Activated CD4-positive, alpha-beta memory T cell treated with anti-CD3 and anti-CD28 coated beads, Interleukin-2, amount 10 ng/mL, durations not matched to agents 7 days and 5 days (primary cell): ENCODE results near the gene NXF1. TPM values are rescaled to one million over a fixed set of nuclear protein-coding genes. Genes with fewer than 3 reads are reported as not detected.
A peak's percentile ranks its signal among the peaks of the same experiment; 100 is the strongest.
"Not testable (repeated sequence)": the region's sequence is repeated elsewhere in the genome, so short reads cannot be mapped to it uniquely, and the experiment has no call there.

Source experiments
- CTCF ChIA-PET: fragments of 350-600 bp; sonication (Branson Sonifier 250); formaldehyde crosslinking; loops from one replicate; lab custom pipeline; 2021; ENCODE audit warnings: antibody characterized with exemption, inconsistent platforms; lab: Charles Lee
- POLR2A ChIA-PET: fragments of 350-600 bp; sonication (Branson Sonifier 250); formaldehyde crosslinking; loops from one replicate; lab custom pipeline; 2021; ENCODE audit warnings: antibody characterized with exemption; lab: Charles Lee
- DNase-seq: peaks from one replicate; pipeline ENCODE4 v3.0.0-alpha.2; 2020
- H3K27ac Mint-ChIP-seq: one replicate; pipeline ENCODE4 v1.8.0; 2021; ENCODE audit warnings: mild to moderate bottlenecking, mixed read lengths
- H3K27me3 Mint-ChIP-seq: one replicate; pipeline ENCODE4 v1.8.0; 2021; ENCODE audit warnings: mixed read lengths
- H3K36me3 Mint-ChIP-seq: one replicate; pipeline ENCODE4 v1.8.0; 2021; ENCODE audit warnings: low read depth, mixed read lengths
- H3K4me1 Mint-ChIP-seq: one replicate; pipeline ENCODE4 v1.8.0; 2021; ENCODE audit warnings: mixed read lengths
- H3K4me3 Mint-ChIP-seq: one replicate; pipeline ENCODE4 v1.8.0; 2021; ENCODE audit warnings: mild to moderate bottlenecking, mixed read lengths
- H3K9me3 Mint-ChIP-seq: one replicate; pipeline ENCODE4 v1.8.0; 2021; ENCODE audit warnings: mixed read lengths
- total RNA-seq, 2 experiments: library from RNA; stranded (reverse); gene quantifications; one replicate each; pipeline ENCODE4 v1.2.3, GENCODE V29; 2021

NXF1 gene
- total RNA-seq, 2 experiments from 2014 or later = 80.3 to 82.4 TPM

DNA sequence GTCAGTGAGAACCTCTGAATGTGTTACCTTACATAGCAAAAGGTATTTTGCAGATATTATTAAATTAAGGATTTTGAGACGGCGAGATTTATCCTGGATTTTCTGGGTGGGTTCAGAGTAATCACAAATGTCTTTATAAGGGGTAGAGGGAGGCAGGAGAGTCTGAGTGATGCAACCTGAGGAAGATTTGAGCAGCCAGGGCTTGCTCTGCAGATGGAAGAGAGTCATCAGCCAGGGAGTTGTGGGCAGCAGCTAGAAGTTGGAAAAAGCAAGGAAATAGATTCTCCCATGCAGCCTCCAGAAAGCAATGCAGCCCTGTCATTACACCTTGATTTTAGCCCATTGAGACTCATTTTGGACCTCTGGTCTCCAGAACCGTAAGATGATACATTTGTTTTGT lies 38.2 kb upstream of the NXF1 start:
- peaks cover 21% of the 10 kb centered on the region for H3K4me1 Mint-ChIP-seq
- peaks cover 3% of the 10 kb centered on the region for H3K27me3 Mint-ChIP-seq
- peaks cover 6% of the 10 kb centered on the region for H3K36me3 Mint-ChIP-seq

DNA sequence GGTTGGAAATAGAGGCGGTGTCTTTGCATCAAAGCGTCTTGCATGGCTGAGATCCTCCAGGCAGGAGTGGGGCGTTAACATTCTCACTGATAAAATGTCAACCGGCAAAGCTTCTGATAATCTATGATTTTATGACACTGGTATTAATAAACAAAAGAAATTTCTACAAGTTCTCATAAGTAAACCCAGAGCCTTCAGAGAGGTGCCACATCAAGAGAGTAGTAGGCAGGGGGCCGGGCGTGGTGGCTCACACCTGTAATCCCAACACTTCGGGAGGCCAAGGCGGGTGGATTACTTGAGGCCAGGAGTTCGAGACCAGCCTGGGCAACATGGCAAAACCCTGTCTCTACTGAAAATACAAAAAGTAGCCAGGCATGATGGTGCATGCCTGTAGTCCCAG lies 37.7 kb upstream of the NXF1 start:
- H3K36me3 Mint-ChIP-seq, H3K9me3 Mint-ChIP-seq, H3K4me3 Mint-ChIP-seq, H3K27ac Mint-ChIP-seq, H3K27me3 Mint-ChIP-seq, DNase-seq: not testable (repeated sequence)
- ChIA-PET POLR2A (interaction anchor here (0.7 to 10.1 kb wide), 12 partner anchors 11 to 190 kb away, joined by 3 to 674 read pairs (median 4); partner anchors contain the start of genes HNRNPUL2, INTS5, POLR2G and SLC3A2), CTCF (interaction anchor here (0.7 to 1.2 kb wide), 4 partner anchors 11 to 19 kb away, joined by 3 to 4 read pairs (median 3); no protein-coding TSS in a partner anchor)
- H3K4me1 Mint-ChIP-seq = peaks cover 21% of the 10 kb centered on the region

More for the DNA sequence above, 38.2 kb upstream of the NXF1 start:
- POLR2A ChIA-PET = interaction anchor here (0.9 to 10.1 kb wide), 7 partner anchors 10 to 190 kb away, joined by 3 to 674 read pairs (median 7); partner anchors contain the start of genes INTS5, SLC3A2, STX5 and TEX54
- H3K9me3 Mint-ChIP-seq = no peaks in the 10 kb centered on the region
- no peak for DNase-seq
- no peak overlapping the region for H3K4me3 Mint-ChIP-seq
- H3K27ac Mint-ChIP-seq = no peak overlapping the region
- CTCF ChIA-PET = interaction anchor here (1.0 to 1.2 kb wide), 2 partner anchors 13 to 14 kb away, joined by 3 to 4 read pairs; no protein-coding TSS in a partner anchor

DNA sequence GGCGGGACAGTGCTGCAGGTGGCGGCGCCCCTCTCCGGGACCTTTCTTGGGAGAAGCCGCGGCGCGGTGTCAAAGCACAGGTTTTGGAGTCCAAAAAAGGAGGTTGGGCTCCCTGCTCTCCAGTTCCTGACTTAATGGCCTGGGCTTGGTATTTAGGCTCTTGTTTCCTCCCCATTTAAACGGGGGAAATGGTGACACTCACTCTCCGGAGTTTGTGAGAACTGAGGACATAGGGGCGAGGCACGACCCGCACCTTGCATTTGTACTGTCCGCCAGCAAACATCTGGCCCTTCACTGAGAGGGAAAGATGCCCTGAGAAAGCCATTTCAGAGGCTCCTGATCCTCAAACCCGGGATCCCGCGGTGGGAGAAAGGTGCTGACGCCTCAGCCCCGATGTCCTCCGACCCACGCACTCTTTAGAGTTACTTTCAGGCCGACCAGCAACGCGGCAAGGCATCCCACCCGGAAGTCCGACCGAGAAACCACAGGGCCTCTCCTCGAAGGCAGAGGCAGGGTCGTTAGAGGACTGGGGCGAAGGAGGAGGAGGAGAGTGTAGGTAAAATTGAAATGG lies 37.0 kb upstream of the NXF1 start:
- Mint-ChIP-seq H3K4me1 (peaks cover 26% of the 10 kb centered on the region), H3K27ac (no peak overlapping the region), H3K36me3 (peaks cover 10% of the 10 kb centered on the region), H3K4me3 (no peak overlapping the region), H3K9me3 (no peaks in the 10 kb centered on the region), H3K27me3 (peaks cover 3% of the 10 kb centered on the region)
- CTCF ChIA-PET = interaction anchor here (0.7 to 3.0 kb wide), 6 partner anchors 12 to 56 kb away, joined by 3 to 29 read pairs (median 4); partner anchors contain the start of gene TMEM179B
- DNase-seq = peak; percentile 45
- POLR2A ChIA-PET = interaction anchor here (0.7 to 10.1 kb wide), 43 partner anchors 10 to 1480 kb away, joined by 3 to 674 read pairs (median 14); partner anchors contain the start of genes AHNAK, B3GAT3, BSCL2 and C11orf98

DNA sequence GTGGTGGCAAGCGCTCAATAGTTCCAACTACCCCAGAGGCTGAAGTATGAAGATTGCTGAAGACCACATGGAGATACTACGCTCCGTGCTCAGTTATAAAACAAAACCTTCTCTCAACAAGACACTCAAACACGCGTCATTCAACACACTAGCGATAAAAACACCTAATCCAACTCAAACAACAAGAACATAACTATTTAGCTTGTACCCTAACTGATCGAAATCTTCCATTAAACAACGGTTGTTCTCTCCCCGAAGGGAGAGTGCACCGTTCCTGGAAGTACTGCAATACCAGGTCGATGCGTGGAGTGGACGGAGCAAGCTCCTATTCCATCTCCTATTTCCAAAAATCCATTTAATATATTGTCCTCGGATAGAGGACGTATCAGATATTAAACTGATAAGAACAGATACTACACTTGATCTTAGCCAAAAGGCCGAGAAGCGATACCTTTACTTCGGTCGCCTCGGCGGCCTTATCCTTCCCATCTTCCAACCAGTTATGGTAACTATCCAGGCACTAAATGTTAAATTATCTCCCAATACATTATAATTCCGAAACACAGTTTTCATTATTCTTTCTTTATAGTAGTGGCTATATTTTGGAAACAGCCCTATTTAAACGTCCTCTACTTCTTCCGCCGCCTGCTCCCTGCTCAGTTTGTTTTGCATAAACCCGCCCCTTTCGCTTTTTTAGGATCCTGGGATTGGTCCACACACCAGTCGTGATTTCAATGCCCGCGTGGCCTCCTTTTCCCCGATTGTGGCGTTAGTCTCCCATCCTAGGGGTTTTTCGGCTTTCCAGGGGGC lies 36.3 kb upstream of the NXF1 start:
- H3K9me3 Mint-ChIP-seq = no peaks in the 10 kb centered on the region
- ChIA-PET POLR2A (interaction anchor here (0.6 to 10.1 kb wide), 82 partner anchors 9 to 1969 kb away, joined by 3 to 674 read pairs (median 6); partner anchors contain the start of genes AHNAK, B3GAT3, BSCL2 and C11orf98), CTCF (interaction anchor here (0.6 to 3.0 kb wide), 11 partner anchors 8 to 1389 kb away, joined by 3 to 29 read pairs (median 5); partner anchors contain the start of genes HNRNPUL2, SLC3A2, STX5 and TMEM179B)
- H3K27me3 Mint-ChIP-seq = no peaks in the 10 kb centered on the region
- H3K27ac Mint-ChIP-seq = no peak overlapping the region
- peaks cover 27% of the 10 kb centered on the region for H3K4me1 Mint-ChIP-seq
- peak; percentile 87 for DNase-seq
- no peak overlapping the region for H3K4me3 Mint-ChIP-seq
- H3K36me3 Mint-ChIP-seq = peaks cover 11% of the 10 kb centered on the region

- ChIA-PET CTCF (interaction anchor here (0.6 to 3.0 kb wide), 11 partner anchors 9 to 1390 kb away, joined by 3 to 29 read pairs (median 5); partner anchors contain the start of genes HNRNPUL2, SLC3A2, STX5 and TMEM179B), POLR2A (interaction anchor here (0.6 to 10.1 kb wide), 82 partner anchors 8 to 1969 kb away, joined by 3 to 674 read pairs (median 6); partner anchors contain the start of genes AHNAK, B3GAT3, BSCL2 and C11orf98)
- Mint-ChIP-seq H3K4me1 (peaks cover 28% of the 10 kb centered on the region), H3K36me3 (peaks cover 18% of the 10 kb centered on the region)
- not testable (repeated sequence) for H3K27me3 Mint-ChIP-seq, H3K9me3 Mint-ChIP-seq, H3K4me3 Mint-ChIP-seq, H3K27ac Mint-ChIP-seq
- peak; percentile 78 for DNase-seq
Observed at GRCh38 chr11:62840721-62841360, 35.6 kb upstream of the NXF1 start.

DNA sequence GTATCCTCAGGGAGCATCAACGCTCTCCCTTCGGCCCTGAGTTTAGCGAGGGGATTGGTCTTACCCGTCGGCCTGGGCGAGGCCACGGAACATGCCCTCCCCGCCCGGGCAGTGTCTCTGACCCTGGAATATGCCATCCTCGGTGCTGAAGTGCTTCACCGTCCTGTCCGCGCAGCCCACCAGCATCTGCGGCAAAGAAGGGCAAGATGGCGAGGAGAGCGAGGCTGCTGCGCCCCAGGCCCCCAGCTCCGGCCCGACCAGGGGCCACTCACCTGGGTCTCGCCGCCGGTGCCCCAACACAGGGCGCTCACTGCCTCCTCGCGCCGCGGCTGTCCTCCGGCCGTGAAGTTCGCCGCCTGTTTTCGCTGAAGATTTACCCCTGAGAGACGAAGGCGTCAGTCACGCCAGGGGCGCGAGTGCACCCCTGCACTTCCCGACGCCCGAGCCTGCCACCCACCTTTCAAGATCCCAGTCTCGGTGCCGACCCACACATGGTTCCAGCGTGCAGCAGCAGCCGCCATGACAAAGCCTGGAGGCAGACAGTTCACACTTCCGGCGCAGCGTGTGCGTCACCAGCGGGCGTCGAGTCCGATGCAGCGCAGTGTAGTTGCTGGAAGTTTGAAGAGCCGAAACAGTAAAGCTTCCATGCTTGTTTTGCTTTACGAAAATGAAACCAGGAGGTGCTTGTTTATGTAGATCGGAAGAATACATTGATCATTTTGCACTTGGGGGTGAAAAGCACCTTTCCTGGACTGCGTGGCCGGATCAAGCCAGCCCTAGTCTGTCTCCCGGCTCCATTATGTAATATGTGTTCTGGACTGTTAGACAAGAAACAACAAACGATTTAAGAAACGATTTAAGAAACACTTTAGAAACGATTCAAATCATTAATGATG lies 34.1 kb upstream of the NXF1 start, which contains the start of gene WDR74:
WDR74 (minus strand) TSS at position 541 of the 896 bp plus-strand sequence; CDS start at position 521, 20 bp downstream.
- Mint-ChIP-seq H3K9me3 (no peaks in the 10 kb centered on the region), H3K36me3 (peaks cover 30% of the 10 kb centered on the region), H3K4me1 (peaks cover 32% of the 10 kb centered on the region), H3K4me3 (no peak within 1 kb of the TSS), H3K27ac (no peak within 1 kb of the TSS), H3K27me3 (no peaks in the 10 kb centered on the region)
- CTCF ChIA-PET = interaction anchor here (0.6 to 3.0 kb wide), 6 partner anchors 7 to 107 kb away, joined by 3 to 29 read pairs (median 8); partner anchors contain the start of genes SLC3A2, STX5 and TMEM179B
- POLR2A ChIA-PET = interaction anchor here (0.6 to 10.1 kb wide), 29 partner anchors 7 to 295 kb away, joined by 3 to 674 read pairs (median 27); partner anchors contain the start of genes AHNAK, BSCL2, C11orf98 and CSKMT
- peak; percentile 94 for DNase-seq

DNA sequence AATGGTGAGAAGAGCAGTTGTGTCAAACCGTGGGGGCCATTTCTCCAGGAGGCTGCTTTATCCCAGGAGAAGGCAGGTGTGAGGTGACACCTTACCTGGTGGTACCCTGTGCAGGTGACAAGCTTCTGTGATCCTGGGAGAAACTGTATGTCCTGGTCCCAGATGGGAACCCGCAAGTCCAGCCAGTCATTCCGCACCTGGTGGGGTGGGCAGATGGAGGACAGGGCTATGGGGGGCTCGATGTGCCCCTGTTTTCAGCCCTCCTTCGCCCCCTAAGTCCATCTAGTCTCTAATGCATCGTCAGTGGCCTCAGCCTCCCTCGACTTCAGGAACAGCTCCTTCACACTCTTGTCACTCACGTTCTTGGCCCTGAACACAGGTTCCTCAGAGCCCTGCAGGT lies 30.1 kb upstream of the NXF1 start:
- CTCF ChIA-PET = interaction anchor here (0.5 to 1.3 kb wide), 2 partner anchors 49 to 54 kb away, joined by 3 to 5 read pairs; partner anchors contain the start of gene TMEM179B
- Mint-ChIP-seq H3K27ac (no peak overlapping the region), H3K36me3 (peaks cover 47% of the 10 kb centered on the region)

GRCh38 chr11:62832336-62833234 lies 27.3 kb upstream of the NXF1 start, which contains the start of gene TEX54:
Gene TEX54, minus strand, starts transcription at chr11:62832841.
- no peak for DNase-seq
- H3K4me3 Mint-ChIP-seq = peak within 1 kb of the TSS; percentile 84
- POLR2A ChIA-PET = interaction anchor here (0.6 to 6.2 kb wide), 35 partner anchors 8 to 290 kb away, joined by 3 to 82 read pairs (median 4); partner anchors contain the start of genes BSCL2, C11orf98, CSKMT and EEF1G
- peaks cover 48% of the 10 kb centered on the region for H3K36me3 Mint-ChIP-seq
- CTCF ChIA-PET = interaction anchor here (0.5 to 2.1 kb wide), 6 partner anchors 8 to 151 kb away, joined by 3 to 21 read pairs (median 5); partner anchors contain the start of genes SLC3A2 and TMEM179B
- peak within 1 kb of the TSS; percentile 91 for H3K27ac Mint-ChIP-seq
- no peaks in the 10 kb centered on the region for H3K9me3 Mint-ChIP-seq
- H3K4me1 Mint-ChIP-seq = peaks cover 36% of the 10 kb centered on the region
- no peaks in the 10 kb centered on the region for H3K27me3 Mint-ChIP-seq

More for the DNA sequence above, 30.1 kb upstream of the NXF1 start:
- H3K4me3 Mint-ChIP-seq = no peak overlapping the region
- no peak for DNase-seq
- H3K27me3 Mint-ChIP-seq = no peaks in the 10 kb centered on the region
- no peaks in the 10 kb centered on the region for H3K9me3 Mint-ChIP-seq
- H3K4me1 Mint-ChIP-seq = peaks cover 44% of the 10 kb centered on the region
- POLR2A ChIA-PET = interaction anchor here (1.5 to 6.2 kb wide), 4 partner anchors 21 to 49 kb away, joined by 3 to 48 read pairs (median 10); partner anchors contain the start of gene TMEM179B

DNA sequence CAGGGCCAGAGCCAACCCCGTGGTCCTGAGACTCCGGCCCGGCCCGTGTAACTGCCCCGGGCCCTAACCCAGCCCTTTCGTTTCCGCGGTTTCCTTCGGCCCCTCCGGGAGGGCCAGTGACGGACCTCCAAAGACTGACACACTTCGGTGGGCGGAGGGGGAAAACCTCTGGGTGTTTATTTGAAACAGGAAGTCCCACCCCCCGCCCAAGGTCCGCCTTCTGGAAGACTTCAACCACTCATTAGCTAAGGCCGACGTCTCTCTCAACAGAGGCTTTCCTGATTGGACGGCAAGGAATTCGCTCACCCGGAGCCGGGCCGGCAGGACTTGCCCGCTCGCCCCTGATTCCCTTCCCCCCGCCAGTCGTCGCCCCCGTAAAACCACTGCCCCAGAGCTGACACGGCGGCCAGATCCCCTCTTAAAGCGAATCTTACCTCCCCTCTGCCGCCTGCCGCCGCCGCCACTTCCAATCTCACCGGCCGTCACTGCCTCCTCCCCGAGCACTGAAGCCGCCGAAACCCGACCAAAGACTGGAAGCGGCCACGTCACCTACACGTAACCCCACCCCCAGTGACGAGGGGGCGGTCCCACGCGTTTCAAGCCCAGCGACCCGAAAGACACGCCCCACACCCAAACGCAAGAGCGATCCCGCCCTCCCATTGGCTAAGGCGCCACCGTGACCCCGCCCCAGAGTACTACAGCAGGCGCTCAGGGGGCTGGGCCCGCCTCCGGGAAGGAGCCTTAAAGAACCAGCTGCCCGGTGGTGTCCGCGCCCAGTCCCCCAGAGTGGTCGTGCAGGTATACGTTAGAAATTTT lies 26.5 kb upstream of the NXF1 start, which contains the start of gene STX5:
STX5 (minus strand) TSS at position 532 of the 816 bp plus-strand sequence. CDS start 808 bp downstream, outside the sequence.
- H3K9me3 Mint-ChIP-seq = no peaks in the 10 kb centered on the region

More for the DNA sequence above, 26.5 kb upstream of the NXF1 start, which contains the start of gene STX5:
- Mint-ChIP-seq H3K27ac (peak within 1 kb of the TSS; percentile 91), H3K36me3 (peaks cover 53% of the 10 kb centered on the region), H3K27me3 (no peaks in the 10 kb centered on the region), H3K4me3 (peak within 1 kb of the TSS; percentile 84), H3K4me1 (peaks cover 33% of the 10 kb centered on the region)
- CTCF ChIA-PET = interaction anchor here (0.5 to 2.1 kb wide), 8 partner anchors 9 to 150 kb away, joined by 3 to 21 read pairs (median 5); partner anchors contain the start of genes SLC3A2 and TMEM179B
- DNase-seq = peak; percentile 100
- POLR2A ChIA-PET = interaction anchor here (0.6 to 6.2 kb wide), 34 partner anchors 9 to 289 kb away, joined by 3 to 82 read pairs (median 4); partner anchors contain the start of genes BSCL2, C11orf98, CSKMT and EEF1G
